GM21717 (cell line): ENCODE data around the gene SDCBP2.

Source experiments
- ATAC-seq: cut with Tn5 transposase; IDR thresholded peaks from one replicate; pipeline ENCODE4 v1.9.1; 2021; ENCODE audit warnings: mild to moderate bottlenecking, moderate library complexity; ENCODE audit not compliant: unreplicated experiment

Gene SDCBP2

DNA sequence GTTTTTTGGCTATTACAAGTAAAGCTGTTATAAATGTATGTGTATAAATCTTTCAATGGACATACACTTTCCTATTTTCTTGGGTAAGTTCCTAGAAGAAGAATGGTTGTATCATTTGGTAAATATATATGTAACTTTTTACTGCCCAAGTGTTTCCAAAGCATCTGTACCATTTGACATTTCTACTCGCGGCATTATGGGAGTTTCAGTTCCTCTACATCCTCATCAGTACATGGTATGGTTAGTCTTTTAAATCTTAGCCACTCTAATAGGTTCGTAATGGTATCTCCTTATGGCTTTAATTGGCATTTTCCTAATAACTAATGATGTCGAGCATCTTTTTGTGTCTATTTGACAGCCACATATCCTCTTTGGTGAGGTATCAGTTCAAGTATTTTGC is 49.9 kb downstream of the SDCBP2 start:
- no peak for ATAC-seq

DNA sequence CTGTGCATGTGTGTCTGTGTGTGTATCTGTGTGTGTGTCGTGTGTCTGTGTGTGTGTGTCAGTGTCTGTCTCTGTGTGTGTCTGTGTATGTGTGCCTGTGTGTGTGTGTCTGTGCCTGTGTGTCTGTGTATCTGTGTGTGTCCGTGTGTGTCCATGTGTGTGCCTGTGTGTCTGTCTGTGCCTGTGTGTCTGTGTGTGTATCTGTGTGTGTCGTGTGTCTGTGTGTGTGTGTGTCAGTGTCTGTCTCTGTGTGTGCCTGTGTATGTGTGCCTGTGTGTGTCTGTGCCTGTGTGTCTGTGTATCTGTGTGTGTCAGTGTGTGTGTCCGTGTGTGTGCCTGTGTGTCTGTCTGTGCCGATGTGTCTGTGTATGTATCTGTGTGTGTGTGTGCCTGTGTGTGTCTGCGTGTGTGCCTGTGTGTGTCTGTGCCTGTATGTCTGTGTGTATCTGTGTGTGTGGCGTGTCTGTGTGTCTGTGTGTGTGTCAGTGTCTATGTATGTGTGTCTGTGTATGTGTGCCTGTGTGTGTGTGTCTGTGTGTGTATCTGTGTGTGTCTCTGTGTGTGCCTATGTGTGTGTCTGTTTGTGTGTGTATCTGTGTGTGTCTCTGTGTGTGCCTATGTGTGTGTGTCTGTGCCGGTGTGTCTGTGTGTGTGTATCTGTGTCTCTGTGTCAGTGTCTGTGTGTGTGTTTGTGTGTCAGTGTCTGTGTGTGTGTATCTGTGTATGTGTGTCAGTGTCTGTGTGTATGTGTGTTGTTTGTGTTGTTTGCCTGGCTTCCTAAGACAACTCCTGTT is 51.2 kb downstream of the SDCBP2 start:
- no peak for ATAC-seq

DNA sequence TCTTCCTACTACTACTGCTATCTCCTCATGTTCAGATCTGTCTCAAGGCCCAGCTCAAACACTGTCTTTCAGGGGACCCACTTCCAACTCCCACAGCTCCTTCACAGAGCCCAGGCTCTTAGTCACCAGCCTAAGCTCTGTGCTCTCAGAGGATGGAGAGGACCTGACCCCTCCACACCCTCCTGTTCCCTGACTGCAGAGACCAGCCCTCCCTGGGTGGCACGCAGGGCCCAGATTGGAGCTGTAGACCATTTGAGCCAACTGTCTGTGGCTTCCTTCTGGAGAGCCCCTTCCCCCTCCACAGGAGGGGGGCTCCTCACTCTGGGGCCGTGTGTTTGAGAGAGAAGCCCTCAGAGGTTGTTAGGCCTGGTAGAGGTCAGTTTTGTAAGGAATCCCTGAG is 53.0 kb downstream of the SDCBP2 start:
- no peak for ATAC-seq

DNA sequence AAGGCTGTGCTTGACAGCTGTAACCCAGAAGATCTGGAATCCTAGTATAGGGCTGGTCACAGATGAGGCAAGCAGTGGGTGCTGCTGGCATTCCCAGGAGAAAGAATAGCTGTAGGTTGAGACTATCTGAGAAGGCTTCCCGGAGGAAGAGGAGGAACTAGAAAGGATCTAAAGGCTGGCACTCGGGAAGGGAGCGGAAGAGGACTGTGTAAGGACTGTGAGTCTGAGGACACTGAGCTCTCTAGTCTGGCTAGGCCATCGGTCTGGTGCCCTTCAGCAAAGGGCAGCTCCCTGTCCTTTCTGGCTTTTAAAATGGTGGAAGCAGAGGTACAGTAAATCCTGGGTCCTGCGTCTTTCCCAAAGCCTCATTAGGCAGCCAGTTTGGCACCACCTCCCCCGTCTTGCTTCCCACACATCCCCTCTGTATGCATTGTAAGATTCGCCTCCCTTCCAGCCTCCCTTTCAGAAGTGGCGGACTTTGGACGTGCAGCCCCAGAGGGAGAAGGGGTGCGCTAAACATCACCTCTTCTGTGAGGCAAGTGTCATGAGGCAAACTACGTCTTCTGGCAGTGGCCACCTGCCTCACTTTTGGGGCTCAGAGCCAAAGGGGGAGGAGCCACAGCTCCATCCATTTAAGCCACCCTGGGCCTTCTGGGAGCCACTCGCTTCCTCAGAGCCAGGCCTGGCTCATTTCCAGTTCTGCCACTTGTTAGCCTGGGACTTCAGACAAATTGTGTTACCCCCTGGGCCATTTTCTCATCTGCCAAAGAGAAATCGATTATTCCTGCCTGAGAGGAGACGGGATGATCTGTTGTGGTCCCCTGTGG is 54.2 kb downstream of the SDCBP2 start:
- no peak for ATAC-seq

DNA sequence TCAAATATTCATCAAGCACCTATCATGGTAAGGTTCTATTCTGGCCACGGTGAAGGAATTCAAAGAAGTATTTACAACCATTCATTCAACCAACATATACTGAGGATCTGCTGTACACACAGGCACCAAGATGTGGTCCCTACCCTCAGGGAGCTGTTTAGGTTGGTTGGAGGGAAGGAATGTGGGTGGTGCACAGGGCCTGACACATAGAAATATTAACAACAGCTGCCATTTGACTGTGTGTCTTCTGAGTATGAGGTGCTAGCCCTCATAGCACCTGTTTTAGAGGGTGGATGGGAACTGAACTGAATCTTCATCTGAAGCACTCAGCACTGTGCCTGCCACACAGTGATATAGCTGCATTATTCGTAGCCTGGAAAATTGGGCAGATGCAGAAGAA is 55.6 kb downstream of the SDCBP2 start:
- no peak for ATAC-seq

DNA sequence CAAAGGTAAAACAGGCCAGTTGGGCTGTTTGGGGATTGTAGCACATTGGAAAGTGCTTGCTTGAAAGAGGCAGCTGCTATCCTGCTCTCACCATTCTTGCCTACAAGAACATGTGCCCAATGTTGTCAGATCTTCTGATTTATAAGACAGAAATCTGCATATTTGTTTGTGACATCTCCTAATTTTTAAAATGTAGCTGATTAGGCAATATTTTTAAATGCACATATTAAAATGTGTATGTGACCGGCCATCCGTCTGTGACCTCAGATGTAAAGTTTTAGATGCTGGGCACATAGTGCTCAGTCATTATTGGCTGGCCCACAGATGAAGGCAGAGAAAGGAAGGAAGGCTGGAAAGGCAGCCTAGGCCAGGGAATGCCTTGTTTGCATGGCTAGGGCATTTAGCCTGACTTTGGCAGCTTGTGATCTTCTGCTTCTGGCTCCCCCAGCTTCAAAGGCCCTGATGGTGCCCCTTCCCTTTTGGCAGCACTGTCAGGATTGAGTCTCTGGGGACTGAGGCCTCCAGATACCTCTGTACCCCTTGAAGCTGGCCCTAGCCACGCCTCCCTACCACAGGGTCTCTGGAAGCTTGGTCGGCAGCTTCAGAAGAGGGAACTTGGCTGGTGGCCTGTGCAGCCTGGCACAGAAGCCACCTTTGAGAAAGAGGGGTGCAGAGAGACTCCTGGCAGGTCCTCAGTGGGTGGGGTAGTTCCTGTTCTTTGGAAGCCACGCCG is 56.4 kb downstream of the SDCBP2 start:
- ATAC-seq = no peak

DNA sequence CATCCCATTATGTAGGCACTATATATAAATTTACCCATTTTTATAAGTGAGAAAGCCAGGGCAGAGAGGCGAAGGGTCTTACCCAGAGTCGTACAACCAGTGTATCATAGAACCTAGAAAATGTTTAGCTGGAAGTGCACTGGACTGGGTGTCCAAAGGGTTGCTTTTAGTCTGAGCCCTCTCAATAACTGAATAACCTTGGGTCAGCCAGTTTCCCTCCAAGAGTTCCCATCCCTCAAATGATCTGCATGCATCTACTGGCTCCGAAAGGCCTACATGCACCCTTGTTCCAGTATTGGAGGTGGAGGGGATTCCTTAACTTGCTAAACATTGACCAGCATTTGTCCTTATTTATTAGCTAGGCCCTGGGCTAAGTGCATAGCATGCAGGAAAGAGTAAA is 59.1 kb downstream of the SDCBP2 start:
- no peak for ATAC-seq

DNA sequence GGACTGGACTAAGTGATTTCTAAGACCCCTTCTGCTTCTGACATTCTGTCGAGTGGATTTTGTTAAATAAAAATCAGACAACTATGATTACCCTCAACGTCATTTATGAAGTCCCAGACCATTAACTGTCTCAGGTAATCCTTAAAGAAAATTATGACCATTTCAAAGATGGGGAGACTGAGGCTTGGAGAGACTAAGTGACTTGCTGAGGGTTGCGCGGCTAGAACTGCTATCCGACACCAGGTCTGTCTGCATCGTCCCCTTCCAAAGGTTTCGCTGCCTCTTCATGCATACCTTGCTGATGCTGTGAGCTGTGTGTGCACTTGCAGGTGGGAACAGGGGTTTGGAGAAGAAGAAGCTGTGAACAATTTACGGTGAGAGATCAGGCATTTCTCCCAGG is 59.7 kb downstream of the SDCBP2 start:
- no peak for ATAC-seq

DNA sequence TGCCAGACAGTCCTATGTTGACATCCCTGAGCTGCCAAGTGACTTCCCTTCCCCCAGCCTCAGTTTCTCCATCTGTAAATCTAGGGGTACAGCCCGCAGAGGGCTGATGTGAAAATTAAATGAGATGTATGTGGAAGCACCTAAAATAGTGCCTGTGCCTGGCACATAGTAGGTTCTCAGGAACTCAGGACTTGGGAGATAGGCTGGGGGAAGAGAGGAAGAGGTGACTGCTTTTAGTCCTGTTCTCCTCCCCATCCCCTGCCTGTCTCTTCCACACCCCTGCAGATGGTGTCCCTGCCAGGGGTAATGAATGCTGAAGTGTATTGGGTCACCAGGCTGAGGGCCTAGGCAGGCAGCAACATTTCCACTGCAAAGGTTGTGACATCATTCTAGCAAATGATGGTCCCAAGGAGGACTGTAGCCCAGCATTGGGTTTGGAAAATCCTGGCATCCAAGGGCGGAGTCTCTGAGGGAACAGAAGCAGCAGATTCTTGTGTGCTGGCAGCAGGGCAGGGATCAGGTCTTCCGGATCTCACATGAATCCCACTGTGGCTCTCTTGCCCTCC is 61.0 kb downstream of the SDCBP2 start:
- no peak for ATAC-seq

DNA sequence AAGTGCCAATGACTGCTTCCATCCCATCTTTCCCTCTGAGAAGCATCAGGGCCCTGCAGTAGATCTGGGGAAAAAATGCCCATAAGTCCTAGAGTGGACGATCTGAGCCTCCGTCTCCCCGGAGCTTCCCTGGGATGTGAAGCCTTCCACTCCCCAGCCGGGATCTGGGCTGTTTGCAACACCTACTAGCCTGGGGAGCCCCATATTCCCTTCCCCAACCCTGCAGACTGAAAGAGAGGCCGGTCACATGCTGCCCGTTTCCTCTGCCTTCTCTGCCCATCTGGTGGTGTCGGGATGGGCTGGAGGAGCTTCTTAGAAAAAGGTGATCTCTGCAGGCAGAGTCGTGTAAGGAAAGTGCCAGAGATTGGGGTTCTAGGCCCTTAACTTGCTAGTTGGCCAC is 61.8 kb downstream of the SDCBP2 start:
- ATAC-seq = no peak

DNA sequence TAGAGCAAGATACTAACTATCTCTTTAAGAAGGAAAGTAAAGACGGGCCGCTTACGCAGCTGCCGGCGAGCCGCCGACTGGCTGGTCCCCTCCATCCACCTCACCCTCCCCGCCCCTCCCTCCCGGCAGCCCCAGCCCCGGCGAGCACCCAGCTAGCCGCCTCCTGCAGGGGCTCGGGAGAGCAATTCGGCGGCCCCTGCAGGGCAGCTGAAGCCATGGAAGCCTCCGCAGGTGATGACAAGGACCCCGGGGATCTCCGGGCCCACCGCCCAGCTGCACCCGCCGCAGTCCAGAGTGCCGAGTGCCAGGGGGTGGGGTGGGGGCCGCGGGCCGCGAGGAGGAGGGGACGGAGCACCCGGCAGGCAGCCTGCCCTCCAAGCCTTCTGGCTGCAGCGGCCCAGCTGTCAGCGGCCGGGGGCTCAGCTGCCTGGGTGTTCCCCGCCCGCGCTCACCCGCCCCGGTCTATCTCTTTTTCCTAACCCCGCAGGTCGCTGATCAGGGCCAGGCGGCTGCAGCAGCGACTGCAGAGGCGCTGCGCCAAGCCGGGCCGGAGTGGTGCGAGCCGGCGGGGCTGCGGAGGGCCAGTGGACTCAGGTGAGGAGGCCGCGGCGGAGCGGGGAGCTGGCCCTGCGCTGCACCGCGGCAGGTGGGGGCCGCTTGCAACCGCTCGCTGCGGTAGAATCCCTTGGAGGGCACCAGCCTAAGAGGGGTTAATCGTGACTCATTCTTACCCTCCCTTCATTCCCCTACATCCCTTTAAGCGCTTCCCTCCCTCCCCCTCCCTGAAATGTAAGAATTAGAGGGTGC is 62.6 kb downstream of the SDCBP2 start, which contains the start of gene SNPH:
Gene SNPH, plus strand, starts transcription at position 128 of the 807 bp plus-strand sequence. CDS start 29,946 bp downstream, outside the sequence.
- peak; percentile 67 for ATAC-seq

DNA sequence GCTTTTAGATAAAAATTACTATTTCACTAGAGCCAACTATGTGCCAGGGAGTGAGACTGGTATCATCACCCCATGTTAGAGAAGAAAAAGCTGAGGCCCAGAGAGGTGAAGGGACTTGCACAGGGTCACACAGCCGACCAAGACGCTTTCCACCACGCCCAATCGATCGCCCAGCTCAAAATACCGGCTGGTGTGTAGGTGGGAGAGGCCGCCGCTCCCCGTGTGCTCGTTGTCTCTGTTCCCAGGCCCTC is 63.1 kb downstream of the SDCBP2 start:
- ATAC-seq = no peak

DNA sequence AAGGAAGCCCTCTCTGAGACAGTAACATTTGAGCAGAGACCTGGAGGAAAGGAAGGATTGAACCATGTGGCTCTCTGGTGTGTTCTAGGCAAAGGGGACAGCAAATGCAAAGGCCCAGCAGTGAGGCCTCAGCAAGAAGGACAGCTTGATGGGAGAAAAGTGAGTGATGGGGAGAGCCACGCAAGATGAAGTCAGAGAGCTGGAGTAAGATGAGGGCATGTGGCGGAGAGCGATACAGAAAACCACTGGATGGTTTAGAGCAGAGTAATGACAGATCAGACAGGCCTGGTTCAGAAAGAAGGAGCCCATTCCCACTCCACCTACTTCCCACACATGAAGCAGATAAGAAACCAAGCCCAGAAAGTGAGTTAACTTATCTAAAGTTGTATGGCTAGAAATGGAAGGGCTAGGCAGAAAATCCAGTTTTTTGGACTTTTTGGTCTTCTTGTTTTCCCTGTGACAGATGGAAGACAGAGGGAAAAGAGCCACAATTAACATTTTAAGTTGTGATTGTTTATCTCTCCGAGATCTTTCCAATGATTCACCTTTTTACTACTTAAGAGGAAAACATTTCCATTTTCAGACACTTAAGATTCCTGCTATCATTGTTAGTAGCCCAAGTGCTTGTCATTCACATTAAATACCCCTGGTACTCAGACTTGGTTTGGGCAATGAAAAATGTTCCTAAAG is 63.6 kb downstream of the SDCBP2 start:
- ATAC-seq = no peak

DNA sequence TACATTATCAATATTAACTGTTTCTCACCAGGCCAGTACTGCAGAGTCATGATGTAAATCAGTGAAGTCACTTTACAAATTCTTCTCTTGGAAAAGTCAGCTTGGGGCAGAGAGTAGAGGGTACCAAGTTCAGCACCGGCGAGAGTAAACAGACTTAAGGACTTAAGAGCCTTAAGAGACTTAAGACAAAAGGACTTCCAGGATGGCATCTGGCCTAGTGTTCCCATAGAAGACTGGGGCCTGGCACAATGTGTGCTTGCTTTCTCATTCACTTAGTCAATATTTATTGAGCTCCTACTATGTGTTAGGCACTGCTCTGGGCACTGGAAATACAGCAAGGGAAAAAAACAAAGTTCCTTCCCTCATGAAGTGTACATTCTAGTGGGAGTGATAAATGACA is 64.2 kb downstream of the SDCBP2 start:
- ATAC-seq = no peak

DNA sequence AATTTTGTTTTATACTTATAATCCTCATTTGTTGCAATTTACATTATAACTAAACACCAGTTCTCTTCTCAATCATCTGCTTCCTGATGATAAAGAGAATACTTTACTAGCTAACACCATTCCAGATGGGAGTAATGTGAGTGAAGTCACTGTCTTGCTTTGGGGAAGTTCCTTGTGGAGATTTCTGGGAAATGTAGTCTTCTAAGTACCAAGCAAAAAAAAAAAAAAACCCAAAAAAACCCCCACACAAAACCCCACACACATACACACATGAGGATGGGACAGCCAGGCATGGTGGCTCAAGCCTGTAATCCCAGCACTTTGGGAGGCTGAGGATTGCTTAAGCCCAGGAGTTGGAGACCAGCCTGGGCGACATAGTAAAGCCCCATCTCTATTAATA is 65.1 kb downstream of the SDCBP2 start:
- no peak for ATAC-seq
